NCI-H526 treated with DMSO at 0.1 percent for 48 hours (cell line): ENCODE measurements around the gene OR51B2.

Source experiments
- DNase-seq: peaks from one replicate; lab custom pipeline; 2025; lab: John Stamatoyannopoulos, UW

OR51B2 gene

GRCh38 chr11:5283882-5284281 is 40.2 kb downstream of the OR51B2 start:
- no peak for DNase-seq

DNA sequence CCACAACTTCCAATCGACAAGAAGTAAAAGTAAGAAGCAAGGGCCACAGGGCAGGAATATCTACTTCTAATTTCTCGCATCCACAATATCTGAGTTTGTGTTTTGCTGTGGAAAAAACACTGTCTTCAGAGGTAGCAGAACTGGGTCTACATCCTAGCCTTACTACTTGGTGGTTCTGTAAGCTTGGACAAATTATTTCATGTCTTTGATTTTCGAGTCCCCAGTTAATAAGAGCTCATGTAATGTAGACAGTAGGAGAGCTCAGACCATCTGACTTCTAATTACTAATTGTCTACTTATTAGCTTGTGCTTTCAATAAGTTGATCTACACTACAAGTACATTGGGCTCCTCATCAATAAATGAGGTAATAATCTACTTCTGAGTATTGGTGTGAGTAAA is 41.0 kb downstream of the OR51B2 start:
- no peak for DNase-seq

DNA sequence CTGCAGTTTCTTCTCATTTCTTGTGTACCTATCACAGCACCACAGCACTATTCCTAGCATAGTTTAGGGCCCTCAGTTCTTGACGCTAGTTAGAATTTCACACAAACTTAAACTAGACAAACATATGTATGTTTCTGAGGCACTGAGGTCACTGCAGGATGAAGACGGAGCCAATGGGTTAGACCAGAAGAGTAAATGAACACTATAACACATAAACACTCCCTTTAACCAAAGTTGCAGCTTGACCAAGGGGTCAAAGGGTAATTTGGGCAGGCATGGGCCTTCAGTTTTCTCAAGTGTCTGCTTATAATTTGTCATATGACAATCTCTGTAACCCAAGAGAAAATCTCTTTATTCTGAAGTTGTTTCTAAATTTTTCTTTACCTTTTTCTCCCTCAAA is 41.5 kb downstream of the OR51B2 start:
- no peak for DNase-seq

GRCh38 chr11:5281596-5281995 is 42.5 kb downstream of the OR51B2 start:
- DNase-seq, result no peak

DNA sequence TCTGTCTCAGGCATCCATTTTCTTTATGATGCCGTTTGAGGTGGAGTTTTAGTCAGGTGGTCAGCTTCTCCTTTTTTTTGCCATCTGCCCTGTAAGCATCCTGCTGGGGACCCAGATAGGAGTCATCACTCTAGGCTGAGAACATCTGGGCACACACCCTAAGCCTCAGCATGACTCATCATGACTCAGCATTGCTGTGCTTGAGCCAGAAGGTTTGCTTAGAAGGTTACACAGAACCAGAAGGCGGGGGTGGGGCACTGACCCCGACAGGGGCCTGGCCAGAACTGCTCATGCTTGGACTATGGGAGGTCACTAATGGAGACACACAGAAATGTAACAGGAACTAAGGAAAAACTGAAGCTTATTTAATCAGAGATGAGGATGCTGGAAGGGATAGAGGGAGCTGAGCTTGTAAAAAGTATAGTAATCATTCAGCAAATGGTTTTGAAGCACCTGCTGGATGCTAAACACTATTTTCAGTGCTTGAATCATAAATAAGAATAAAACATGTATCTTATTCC is 43.5 kb downstream of the OR51B2 start:
- no peak for DNase-seq

DNA sequence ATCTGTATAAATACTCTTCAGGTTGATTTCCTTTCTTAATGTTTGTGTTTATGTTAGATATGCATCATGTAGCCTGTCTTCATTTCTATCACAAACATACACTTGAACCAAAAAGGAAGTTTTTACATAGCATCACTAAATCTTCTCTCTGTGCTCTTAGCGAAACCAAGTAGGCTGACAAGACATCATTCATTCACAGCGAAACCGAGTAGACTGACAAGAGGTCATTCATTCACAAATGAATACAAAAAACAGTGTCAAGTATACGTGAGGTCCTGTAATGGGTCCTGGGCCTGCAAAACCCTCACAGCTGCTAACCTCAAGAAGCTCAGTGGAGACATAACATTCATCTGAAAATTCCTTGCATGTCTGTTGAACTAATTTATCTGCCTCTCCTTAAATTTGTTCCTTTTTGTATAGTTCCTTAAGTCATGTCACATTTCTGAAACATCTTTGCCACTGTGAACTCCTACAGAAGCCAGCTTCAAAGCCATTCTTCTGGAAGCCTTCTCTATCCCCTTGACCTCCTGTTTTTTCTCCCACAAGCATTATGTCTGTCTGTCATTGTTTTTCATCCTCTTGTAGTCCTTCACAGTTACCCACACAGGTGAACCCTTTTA is 44.5 kb downstream of the OR51B2 start:
- DNase-seq, result no peak

GRCh38 chr11:5277807-5278382 is 46.2 kb downstream of the OR51B2 start:
- DNase-seq, result no peak

DNA sequence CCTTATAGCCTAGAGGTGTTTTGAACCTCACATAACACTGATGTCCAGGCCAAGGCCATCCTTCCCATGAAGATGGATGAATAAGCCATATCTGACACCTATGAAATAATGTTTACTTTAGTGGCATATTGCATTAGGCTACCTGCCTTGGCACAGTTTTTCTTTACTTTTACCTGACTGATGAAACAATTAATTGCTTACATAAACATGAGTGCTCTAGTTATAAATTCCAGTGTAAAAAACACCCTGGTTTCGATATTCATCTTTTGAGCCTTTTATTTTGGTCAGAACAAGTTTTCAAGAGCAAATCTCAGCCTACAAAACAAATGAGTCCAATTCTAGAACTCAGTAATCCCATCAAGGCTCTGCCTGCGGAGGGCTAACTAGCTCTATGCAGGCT is 47.4 kb downstream of the OR51B2 start:
- DNase-seq, result no peak

GRCh38 chr11:5275369-5276110 is 48.6 kb downstream of the OR51B2 start:
- no peak for DNase-seq

- DNase-seq, result no peak
These were observed 49.7 kb downstream of the OR51B2 start for GRCh38 chr11:5274395-5274794.
